HG03045 (cell line): ENCODE results near the gene MYF5.
"Not testable (repeated sequence)": the region's sequence is repeated elsewhere in the genome, so short reads cannot be mapped to it uniquely, and the experiment has no call there.

ENCODE experiments used
- ATAC-seq: cut with Tn5 transposase; IDR thresholded peaks from one replicate; pipeline ENCODE4 v1.9.1; 2021; ENCODE audit warnings: mild to moderate bottlenecking, moderate library complexity; ENCODE audit not compliant: unreplicated experiment

MYF5 gene

GRCh38 chr12:80716696-80717469 lies at the start of gene MYF5:
Gene MYF5, plus strand, starts transcription at chr12:80716912. Its CDS starts 152 bp downstream, at chr12:80717064.
- ATAC-seq: no peak

GRCh38 chr12:80670214-80670613 lies 46.5 kb upstream of the MYF5 start:
- ATAC-seq: no peak

DNA sequence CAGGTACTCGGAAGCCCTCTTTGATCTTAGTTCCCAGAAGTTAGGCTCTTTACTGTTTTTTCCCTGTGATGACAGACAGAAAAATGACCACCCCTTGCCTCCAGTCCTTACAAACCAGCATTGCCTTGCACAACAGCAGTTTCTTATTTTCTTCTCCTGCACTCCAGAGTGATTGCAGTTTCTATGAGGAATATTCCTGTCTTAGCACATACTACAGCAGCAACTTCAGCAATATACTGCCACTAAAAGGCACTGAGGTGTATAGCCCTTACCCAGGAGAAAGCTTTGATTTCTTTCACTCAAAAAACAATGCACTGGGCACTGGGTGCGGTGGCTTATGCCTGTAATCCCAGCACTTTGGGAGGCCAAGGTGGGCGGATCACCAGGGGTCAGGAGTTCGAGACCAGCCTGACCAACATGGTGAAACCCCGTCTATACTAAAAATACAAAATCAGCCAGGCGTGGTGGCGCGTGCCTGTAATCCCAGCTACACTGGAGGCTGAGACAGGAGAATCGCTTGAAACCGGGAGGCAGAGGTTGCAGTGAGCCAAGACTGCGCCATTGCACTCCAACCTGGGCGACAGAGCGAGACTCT lies 40.6 kb upstream of the MYF5 start:
- not testable (repeated sequence) for ATAC-seq

- ATAC-seq: no peak
These were observed 39.9 kb upstream of the MYF5 start for GRCh38 chr12:80676856-80677255.

- no peak for ATAC-seq
These were observed 38.7 kb upstream of the MYF5 start for GRCh38 chr12:80677994-80678393.

DNA sequence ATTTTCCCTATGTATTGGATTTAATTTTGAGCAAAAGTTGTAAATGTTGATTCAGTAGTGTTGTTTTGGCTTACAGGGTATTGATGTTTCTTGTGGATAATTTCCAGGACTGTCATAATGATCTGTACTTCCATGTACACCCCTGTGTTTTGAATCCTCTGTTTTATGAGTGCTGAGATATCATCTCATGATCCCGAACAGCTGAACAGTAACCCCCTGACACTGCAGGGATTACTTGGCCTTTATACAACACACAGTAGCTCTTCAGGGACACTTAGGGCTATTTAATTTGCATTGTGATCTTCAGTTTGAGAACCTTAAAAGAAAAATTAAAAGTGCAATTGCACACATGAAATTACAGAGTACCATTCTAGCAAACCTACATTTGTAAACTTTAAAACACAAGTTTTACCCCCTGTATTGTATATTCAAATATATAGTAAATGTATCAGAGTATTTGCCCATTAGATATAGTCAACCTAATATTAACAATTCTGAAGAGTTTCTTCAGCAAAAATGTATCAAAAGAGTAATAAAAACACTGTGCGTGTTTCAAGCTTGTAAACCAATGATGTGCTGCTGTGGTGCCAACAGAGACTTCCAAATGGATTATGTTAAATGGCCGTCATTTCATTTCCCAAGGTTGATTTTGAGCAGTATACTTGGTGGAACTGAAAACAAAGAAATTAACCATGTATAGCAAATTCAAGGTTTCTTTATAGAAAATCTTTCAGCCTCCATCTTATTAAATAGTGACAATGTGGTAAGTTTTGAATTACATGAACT lies 37.2 kb upstream of the MYF5 start:
- no peak for ATAC-seq

- peak; percentile 83 for ATAC-seq
These were observed 35.4 kb upstream of the MYF5 start for GRCh38 chr12:80681287-80681686.

- ATAC-seq: no peak
These were observed 34.9 kb upstream of the MYF5 start for GRCh38 chr12:80681786-80682185.

DNA sequence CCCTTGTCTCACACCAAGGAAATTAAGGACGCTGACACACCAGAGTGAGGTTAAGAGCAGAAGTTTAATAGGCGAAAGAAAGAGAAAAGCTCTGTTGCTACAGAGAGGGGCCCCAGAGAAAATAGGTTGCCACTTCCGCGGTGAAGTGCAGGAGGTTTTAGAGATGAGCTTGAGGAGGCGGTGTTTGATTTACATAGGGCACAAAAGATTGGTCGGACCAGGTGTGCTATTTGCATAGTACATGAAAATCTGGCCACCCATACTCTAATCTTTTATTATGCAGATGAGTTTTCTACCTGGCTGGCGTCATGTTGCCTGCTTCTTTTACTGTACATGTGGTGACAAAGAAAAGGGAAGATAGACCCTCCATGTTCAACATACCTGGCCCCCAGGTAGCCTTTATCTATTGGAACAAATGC lies 32.6 kb upstream of the MYF5 start:
- ATAC-seq: no peak

GRCh38 chr12:80690090-80690489 lies 26.6 kb upstream of the MYF5 start:
- no peak for ATAC-seq

GRCh38 chr12:80690513-80690912 lies 26.2 kb upstream of the MYF5 start:
- ATAC-seq: no peak

DNA sequence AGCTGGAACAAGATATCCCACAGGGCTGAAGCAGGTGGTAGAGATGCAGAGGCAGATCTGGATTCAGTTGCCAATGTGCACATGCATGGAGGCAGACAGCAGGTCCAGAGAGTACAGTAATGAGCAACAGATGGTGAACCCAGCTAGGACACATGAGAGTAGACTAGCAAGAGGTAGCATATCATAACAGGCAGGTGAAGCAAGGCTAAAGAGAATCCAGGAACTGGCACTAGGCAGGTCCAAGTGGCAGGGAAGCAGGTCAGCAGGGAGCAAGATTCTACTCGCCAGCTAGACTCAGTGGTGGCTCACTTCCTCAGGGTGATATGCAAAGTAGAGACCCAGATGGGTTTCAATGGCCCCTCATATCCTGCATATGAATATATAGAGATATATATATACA lies 24.6 kb upstream of the MYF5 start:
- no peak for ATAC-seq

GRCh38 chr12:80697270-80697887 lies 19.3 kb upstream of the MYF5 start:
- no peak for ATAC-seq

- ATAC-seq: no peak
These were observed 18.5 kb upstream of the MYF5 start for GRCh38 chr12:80698256-80698655.

- no peak for ATAC-seq
These were observed 17.7 kb upstream of the MYF5 start for GRCh38 chr12:80698847-80699542.

GRCh38 chr12:80700327-80700726 lies 16.4 kb upstream of the MYF5 start:
- ATAC-seq: no peak

- no peak for ATAC-seq
These were observed 15.3 kb upstream of the MYF5 start for GRCh38 chr12:80701388-80701787.

DNA sequence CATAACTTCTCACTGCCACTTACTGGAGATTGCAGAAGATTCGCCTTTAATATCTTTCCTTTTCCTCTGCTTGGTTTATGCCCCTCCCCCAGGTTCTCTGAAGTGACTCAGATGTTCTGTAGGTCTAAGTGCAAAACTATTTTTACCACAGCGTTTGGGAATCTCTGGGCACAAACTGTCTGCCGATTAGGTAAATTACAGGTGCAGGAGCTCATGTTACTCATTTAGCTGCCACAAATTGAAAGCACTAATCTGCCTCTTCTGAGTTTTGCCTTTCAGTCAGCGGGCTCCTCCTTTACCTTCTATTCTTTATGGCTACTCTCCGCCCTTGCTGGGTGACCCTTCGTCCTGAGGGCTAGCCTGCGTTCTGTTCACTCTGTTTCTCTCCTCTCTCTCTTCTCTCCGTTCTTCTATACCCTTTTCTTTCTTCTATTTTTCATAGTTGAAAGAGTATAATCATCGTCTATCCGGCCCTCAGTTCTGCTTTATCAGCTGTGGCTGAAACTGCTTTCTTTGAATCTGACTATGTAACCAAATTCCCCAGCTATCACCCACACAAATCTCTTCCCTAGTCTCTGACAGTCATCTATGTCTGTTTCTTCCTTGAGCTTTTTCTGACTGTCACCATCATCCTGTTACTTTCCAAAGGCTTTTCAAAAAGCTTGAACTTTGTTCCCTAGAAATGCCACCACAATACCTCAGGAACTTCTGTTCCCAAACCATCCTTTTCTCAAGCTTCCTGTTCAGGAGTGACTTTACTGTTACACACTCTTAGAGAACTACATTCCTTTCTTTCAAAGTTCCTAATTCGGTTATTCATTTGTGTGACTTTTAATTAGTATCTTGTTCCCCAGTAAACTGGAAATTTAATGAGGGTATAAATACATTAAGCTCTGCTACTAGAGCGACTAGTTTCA lies 13.6 kb upstream of the MYF5 start:
- peak; percentile 82 for ATAC-seq

DNA sequence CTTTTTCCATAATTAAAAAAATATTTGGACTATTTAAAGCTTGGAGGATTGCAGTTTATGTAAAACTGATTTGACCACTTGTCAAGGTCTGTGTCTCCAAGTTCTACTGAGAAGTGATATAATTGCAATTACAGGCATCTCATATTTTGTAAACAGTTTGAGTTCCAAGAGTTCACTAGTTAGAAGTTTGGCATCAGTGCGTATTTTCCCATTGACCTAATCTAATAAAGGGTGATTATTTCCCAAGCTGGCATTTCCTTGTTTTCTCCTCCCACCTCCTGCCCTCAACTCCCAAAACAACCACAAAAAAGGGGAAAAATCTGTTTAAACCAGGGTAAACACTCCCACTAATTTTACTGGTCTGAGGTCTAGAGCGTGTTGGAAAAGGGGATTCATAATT lies 12.3 kb upstream of the MYF5 start:
- ATAC-seq: no peak
